ENCODE results near the gene KIF1A. TPM values are rescaled to one million over a fixed set of nuclear protein-coding genes. Genes with fewer than 3 reads are reported as not detected.
"Not testable (repeated sequence)": the region's sequence is repeated elsewhere in the genome, so short reads cannot be mapped to it uniquely, and the experiment has no call there.

KIF1A gene
- total RNA-seq, 1 experiment from 2014 or later, result 279 TPM

- peak; percentile 29; the same call in 1 of the 2 replicates for TF ChIP-seq ZNF263 (CRISPR knock-in tag; IDR thresholded peaks at IDR 0.05; ENCODE audit: low read depth)
- TF ChIP-seq, protein P1, sequence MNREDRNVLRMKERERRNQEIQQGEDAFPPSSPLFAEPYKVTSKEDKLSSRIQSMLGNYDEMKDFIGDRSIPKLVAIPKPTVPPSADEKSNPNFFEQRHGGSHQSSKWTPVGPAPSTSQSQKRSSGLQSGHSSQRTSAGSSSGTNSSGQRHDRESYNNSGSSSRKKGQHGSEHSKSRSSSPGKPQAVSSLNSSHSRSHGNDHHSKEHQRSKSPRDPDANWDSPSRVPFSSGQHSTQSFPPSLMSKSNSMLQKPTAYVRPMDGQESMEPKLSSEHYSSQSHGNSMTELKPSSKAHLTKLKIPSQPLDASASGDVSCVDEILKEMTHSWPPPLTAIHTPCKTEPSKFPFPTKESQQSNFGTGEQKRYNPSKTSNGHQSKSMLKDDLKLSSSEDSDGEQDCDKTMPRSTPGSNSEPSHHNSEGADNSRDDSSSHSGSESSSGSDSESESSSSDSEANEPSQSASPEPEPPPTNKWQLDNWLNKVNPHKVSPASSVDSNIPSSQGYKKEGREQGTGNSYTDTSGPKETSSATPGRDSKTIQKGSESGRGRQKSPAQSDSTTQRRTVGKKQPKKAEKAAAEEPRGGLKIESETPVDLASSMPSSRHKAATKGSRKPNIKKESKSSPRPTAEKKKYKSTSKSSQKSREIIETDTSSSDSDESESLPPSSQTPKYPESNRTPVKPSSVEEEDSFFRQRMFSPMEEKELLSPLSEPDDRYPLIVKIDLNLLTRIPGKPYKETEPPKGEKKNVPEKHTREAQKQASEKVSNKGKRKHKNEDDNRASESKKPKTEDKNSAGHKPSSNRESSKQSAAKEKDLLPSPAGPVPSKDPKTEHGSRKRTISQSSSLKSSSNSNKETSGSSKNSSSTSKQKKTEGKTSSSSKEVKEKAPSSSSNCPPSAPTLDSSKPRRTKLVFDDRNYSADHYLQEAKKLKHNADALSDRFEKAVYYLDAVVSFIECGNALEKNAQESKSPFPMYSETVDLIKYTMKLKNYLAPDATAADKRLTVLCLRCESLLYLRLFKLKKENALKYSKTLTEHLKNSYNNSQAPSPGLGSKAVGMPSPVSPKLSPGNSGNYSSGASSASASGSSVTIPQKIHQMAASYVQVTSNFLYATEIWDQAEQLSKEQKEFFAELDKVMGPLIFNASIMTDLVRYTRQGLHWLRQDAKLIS (CRISPR knock-in tag; IDR thresholded peaks at IDR 0.05; ENCODE audit: borderline replicate concordance), result no peak
- Mint-ChIP-seq H3K36me3 (peaks cover 18% of the 10 kb centered on the region), H3K4me1 (peaks cover 29% of the 10 kb centered on the region), H3K27me3 (ENCODE audit: low read depth) (peaks cover 7% of the 10 kb centered on the region), H3K4me3 (no peak overlapping the region), H3K27ac (no peak overlapping the region), H3K9me3 (peaks cover 34% of the 10 kb centered on the region)
- DNase-seq (ENCODE audit: low spot score) (no peak), ATAC-seq (no peak)
- ChIA-PET CTCF (no interaction called here), POLR2A (no interaction called here)
Measured at GRCh38 chr2:240847817-240848216, 27.8 kb upstream of the KIF1A start.

DNA sequence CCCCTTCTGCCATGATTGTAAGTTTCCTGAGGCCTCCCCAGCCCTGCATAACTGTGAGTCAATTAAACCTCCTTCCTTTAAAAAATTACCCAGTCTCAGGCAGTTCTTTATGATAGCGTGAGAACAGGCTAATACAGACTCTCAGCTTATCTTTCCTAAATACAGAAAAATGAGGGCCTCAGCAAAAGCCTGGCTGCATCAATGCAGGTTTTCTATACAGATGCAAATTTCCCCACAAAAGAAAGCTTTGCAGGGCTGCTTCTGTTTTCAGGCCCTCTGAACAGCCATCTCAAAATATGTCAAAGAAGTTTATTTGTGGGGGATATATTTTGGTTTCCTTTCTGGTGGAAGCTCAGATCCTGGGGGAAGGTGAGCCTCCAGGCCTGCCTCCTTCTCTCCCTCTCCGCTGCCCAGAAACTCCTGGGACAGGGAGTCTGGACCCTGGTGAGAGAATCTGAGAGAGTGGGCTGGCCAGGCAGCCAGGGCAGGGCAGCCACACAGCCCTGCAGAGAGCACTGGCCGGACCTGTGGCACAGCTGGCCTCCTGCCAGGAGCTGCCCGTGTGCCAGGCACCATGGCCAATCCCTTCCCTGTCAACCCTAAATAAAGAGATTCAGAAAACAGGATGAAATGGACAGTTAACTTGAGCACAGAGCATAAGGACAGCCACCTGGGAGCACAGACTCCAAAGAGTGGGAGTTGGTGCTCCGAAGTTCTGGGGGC is 27.0 kb upstream of the KIF1A start:
- POLR2A ChIA-PET, result no interaction called here

DNA sequence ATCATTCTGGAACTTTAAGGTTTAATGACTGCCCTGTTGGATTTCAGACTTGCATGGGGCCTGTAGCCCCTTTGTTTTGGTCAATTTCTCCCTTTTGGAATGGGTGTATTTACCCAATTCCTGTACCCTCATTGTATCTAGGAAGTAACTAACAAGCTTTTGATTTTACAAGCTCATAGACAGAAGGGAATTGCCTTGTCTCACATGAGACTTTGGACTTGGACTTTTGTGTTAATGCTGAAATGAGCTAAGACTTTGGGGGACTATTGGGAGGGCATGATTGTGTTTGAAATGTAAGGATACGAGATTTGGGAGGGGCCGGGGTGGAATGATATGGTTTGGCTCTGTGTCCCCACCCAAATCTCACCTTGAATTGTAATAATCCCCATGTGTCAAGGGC is 26.3 kb upstream of the KIF1A start:
- POLR2A ChIA-PET; DNase-seq (ENCODE audit: low spot score); ATAC-seq; H3K27me3 Mint-ChIP-seq (ENCODE audit: low read depth); H3K27ac Mint-ChIP-seq; H3K4me3 Mint-ChIP-seq: not testable (repeated sequence)
- CTCF ChIA-PET, result interaction anchor here (0.9 to 1.3 kb wide), 2 partner anchors 68 to 232 kb away, joined by 3 read pairs; no protein-coding TSS in a partner anchor
- peaks cover 34% of the 10 kb centered on the region for H3K9me3 Mint-ChIP-seq
- H3K4me1 Mint-ChIP-seq, result peaks cover 33% of the 10 kb centered on the region
- peaks cover 18% of the 10 kb centered on the region for H3K36me3 Mint-ChIP-seq

More for the DNA sequence above, 27.0 kb upstream of the KIF1A start:
- H3K27me3 Mint-ChIP-seq (ENCODE audit: low read depth), result peaks cover 7% of the 10 kb centered on the region
- ATAC-seq (no peak), DNase-seq (ENCODE audit: low spot score) (no peak)
- TF ChIP-seq ZNF138 (CRISPR knock-in tag; conservative IDR thresholded peaks at IDR 0.05) (no peak), JAZF1 (CRISPR knock-in tag; IDR thresholded peaks at IDR 0.05) (no peak), ZNF425 (CRISPR knock-in tag; conservative IDR thresholded peaks at IDR 0.05) (no peak), NFYB (CRISPR knock-in tag; conservative IDR thresholded peaks at IDR 0.05; ENCODE audit: low read depth) (no peak), NR3C1 (CRISPR knock-in tag; conservative IDR thresholded peaks at IDR 0.05; ENCODE audit: low read depth) (no peak), ESRRA (CRISPR knock-in tag; IDR thresholded peaks at IDR 0.05; ENCODE audit: borderline replicate concordance) (no peak), ZNF263 (CRISPR knock-in tag; IDR thresholded peaks at IDR 0.05; ENCODE audit: low read depth) (no peak), KAT7 (CRISPR knock-in tag; IDR thresholded peaks at IDR 0.05; ENCODE audit: borderline replicate concordance) (no peak), ZNF416 (CRISPR knock-in tag; IDR thresholded peaks at IDR 0.05) (no peak), GABPB1 (CRISPR knock-in tag; IDR thresholded peaks at IDR 0.05) (no peak), NFATC4 (CRISPR knock-in tag; IDR thresholded peaks at IDR 0.05) (no peak), MXD4 (CRISPR knock-in tag; IDR thresholded peaks at IDR 0.05; ENCODE audit: borderline replicate concordance) (no peak)
- TF ChIP-seq, protein P2, sequence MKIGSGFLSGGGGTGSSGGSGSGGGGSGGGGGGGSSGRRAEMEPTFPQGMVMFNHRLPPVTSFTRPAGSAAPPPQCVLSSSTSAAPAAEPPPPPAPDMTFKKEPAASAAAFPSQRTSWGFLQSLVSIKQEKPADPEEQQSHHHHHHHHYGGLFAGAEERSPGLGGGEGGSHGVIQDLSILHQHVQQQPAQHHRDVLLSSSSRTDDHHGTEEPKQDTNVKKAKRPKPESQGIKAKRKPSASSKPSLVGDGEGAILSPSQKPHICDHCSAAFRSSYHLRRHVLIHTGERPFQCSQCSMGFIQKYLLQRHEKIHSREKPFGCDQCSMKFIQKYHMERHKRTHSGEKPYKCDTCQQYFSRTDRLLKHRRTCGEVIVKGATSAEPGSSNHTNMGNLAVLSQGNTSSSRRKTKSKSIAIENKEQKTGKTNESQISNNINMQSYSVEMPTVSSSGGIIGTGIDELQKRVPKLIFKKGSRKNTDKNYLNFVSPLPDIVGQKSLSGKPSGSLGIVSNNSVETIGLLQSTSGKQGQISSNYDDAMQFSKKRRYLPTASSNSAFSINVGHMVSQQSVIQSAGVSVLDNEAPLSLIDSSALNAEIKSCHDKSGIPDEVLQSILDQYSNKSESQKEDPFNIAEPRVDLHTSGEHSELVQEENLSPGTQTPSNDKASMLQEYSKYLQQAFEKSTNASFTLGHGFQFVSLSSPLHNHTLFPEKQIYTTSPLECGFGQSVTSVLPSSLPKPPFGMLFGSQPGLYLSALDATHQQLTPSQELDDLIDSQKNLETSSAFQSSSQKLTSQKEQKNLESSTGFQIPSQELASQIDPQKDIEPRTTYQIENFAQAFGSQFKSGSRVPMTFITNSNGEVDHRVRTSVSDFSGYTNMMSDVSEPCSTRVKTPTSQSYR (CRISPR knock-in tag; IDR thresholded peaks at IDR 0.05), result no peak
- TF ChIP-seq, protein P3, sequence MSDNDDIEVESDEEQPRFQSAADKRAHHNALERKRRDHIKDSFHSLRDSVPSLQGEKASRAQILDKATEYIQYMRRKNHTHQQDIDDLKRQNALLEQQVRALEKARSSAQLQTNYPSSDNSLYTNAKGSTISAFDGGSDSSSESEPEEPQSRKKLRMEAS (CRISPR knock-in tag; IDR thresholded peaks at IDR 0.05), result no peak
- TF ChIP-seq, protein P4, sequence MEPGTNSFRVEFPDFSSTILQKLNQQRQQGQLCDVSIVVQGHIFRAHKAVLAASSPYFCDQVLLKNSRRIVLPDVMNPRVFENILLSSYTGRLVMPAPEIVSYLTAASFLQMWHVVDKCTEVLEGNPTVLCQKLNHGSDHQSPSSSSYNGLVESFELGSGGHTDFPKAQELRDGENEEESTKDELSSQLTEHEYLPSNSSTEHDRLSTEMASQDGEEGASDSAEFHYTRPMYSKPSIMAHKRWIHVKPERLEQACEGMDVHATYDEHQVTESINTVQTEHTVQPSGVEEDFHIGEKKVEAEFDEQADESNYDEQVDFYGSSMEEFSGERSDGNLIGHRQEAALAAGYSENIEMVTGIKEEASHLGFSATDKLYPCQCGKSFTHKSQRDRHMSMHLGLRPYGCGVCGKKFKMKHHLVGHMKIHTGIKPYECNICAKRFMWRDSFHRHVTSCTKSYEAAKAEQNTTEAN (CRISPR knock-in tag; IDR thresholded peaks at IDR 0.05), result no peak
- TF ChIP-seq, protein P5, sequence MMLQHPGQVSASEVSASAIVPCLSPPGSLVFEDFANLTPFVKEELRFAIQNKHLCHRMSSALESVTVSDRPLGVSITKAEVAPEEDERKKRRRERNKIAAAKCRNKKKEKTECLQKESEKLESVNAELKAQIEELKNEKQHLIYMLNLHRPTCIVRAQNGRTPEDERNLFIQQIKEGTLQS (CRISPR knock-in tag; conservative IDR thresholded peaks at IDR 0.05), result no peak
- H3K9me3 Mint-ChIP-seq, result peaks cover 34% of the 10 kb centered on the region
- H3K36me3 Mint-ChIP-seq, result peaks cover 18% of the 10 kb centered on the region
- H3K27ac Mint-ChIP-seq, result no peak overlapping the region
- no peak overlapping the region for H3K4me3 Mint-ChIP-seq
- CTCF ChIA-PET, result interaction anchor here (0.9 to 1.3 kb wide), 2 partner anchors 67 to 231 kb away, joined by 3 read pairs; no protein-coding TSS in a partner anchor
- peaks cover 33% of the 10 kb centered on the region for H3K4me1 Mint-ChIP-seq
